ENCODE results near the gene DIS3L2.

DIS3L2 gene

DNA sequence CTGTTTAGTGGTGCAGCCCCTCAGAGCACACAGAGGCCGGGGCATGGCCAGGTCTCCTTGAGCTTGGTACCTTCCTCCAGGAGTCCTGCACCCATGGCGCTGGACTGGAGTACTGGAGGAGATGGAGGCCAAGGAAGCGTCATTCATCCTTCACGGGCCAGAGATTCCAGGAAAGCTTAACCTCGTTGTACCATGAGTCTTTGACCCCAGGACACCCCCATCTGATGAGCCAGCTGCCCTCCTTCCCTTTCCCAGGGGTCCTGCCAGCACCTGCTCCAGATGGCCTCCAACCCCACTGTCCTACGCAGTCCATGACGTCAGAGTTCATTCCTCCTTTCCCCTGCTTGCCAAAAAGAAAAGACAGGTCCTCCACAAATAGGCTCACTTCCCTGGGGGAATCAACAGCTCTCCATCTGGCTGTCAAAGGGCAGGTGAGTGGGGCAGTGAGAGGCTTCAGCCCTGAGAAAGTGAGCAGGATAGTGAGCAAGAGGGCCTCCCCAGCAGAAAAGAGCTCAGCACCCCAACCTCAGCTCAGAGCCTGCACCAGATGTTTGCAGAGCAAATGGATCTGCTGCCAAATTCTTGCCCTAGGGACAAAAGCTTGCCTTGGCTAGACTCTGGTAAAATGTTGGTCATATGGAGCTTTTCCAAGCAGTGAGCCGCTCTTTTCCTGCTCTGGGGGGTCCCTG is 30.8 kb upstream of the DIS3L2 start:
- TF ChIP-seq PPARA (CRISPR knock-in tag; IDR thresholded peaks at IDR 0.05; ENCODE audit: borderline replicate concordance) = no peak
- no peak for TF ChIP-seq TOX (CRISPR knock-in tag; IDR thresholded peaks at IDR 0.05; ENCODE audit: borderline replicate concordance)
- TF ChIP-seq OSR1 (CRISPR knock-in tag; IDR thresholded peaks at IDR 0.05) = no peak
- TF ChIP-seq ZFP3 (CRISPR knock-in tag; IDR thresholded peaks at IDR 0.05) = no peak
- TF ChIP-seq TCF4 (CRISPR knock-in tag; IDR thresholded peaks at IDR 0.05; ENCODE audit: borderline replicate concordance) = no peak
- TF ChIP-seq RARB (CRISPR knock-in tag; IDR thresholded peaks at IDR 0.05) = no peak
- no peak for TF ChIP-seq GLIS3 (CRISPR knock-in tag; IDR thresholded peaks at IDR 0.05)
- TF ChIP-seq ZNF70 (CRISPR knock-in tag; IDR thresholded peaks at IDR 0.05) = no peak
- TF ChIP-seq ZNF565 (CRISPR knock-in tag; conservative IDR thresholded peaks at IDR 0.05; ENCODE audit: low read depth) = no peak
- no peak for TF ChIP-seq ZNF8 (CRISPR knock-in tag; IDR thresholded peaks at IDR 0.05)
- no peak for TF ChIP-seq SNAI2 (CRISPR knock-in tag; IDR thresholded peaks at IDR 0.05)
- no peak for TF ChIP-seq CSDC2 (CRISPR knock-in tag; IDR thresholded peaks at IDR 0.05)
- no peak for ATAC-seq

DNA sequence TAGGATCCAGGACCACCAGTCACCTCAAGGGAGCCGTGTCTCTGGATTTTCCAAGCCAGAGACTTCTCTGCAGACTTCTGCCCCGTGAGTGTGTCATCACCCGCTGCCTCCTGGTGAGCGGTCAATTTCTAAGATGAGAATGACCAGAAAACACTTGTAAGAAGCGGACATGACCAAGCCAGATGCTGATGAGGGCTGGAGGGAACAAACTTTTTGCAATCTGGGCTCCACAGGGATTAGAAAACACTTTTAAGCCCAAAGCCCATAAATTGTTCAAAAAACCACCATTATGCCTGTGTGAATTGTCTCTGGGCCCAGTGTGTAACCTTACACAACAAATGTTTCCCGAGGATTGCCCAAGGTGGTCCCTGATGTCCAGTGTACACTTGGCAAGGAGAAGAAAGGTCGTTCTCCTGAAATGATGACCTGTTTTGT is 30.0 kb upstream of the DIS3L2 start:
- no peak for ATAC-seq
- TF ChIP-seq, protein P1, sequence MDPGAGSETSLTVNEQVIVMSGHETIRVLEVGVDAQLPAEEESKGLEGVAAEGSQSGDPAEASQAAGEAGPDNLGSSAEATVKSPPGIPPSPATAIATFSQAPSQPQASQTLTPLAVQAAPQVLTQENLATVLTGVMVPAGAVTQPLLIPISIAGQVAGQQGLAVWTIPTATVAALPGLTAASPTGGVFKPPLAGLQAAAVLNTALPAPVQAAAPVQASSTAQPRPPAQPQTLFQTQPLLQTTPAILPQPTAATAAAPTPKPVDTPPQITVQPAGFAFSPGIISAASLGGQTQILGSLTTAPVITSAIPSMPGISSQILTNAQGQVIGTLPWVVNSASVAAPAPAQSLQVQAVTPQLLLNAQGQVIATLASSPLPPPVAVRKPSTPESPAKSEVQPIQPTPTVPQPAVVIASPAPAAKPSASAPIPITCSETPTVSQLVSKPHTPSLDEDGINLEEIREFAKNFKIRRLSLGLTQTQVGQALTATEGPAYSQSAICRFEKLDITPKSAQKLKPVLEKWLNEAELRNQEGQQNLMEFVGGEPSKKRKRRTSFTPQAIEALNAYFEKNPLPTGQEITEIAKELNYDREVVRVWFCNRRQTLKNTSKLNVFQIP (CRISPR knock-in tag; IDR thresholded peaks at IDR 0.05; ENCODE audit: borderline replicate concordance, low read depth) = no peak
- TF ChIP-seq ZNF565 (CRISPR knock-in tag; conservative IDR thresholded peaks at IDR 0.05; ENCODE audit: low read depth) (no peak), OSR1 (CRISPR knock-in tag; IDR thresholded peaks at IDR 0.05) (no peak), ZFP3 (CRISPR knock-in tag; IDR thresholded peaks at IDR 0.05) (no peak), ESRRG (CRISPR knock-in tag; IDR thresholded peaks at IDR 0.05) (no peak)
- TF ChIP-seq, protein P2, sequence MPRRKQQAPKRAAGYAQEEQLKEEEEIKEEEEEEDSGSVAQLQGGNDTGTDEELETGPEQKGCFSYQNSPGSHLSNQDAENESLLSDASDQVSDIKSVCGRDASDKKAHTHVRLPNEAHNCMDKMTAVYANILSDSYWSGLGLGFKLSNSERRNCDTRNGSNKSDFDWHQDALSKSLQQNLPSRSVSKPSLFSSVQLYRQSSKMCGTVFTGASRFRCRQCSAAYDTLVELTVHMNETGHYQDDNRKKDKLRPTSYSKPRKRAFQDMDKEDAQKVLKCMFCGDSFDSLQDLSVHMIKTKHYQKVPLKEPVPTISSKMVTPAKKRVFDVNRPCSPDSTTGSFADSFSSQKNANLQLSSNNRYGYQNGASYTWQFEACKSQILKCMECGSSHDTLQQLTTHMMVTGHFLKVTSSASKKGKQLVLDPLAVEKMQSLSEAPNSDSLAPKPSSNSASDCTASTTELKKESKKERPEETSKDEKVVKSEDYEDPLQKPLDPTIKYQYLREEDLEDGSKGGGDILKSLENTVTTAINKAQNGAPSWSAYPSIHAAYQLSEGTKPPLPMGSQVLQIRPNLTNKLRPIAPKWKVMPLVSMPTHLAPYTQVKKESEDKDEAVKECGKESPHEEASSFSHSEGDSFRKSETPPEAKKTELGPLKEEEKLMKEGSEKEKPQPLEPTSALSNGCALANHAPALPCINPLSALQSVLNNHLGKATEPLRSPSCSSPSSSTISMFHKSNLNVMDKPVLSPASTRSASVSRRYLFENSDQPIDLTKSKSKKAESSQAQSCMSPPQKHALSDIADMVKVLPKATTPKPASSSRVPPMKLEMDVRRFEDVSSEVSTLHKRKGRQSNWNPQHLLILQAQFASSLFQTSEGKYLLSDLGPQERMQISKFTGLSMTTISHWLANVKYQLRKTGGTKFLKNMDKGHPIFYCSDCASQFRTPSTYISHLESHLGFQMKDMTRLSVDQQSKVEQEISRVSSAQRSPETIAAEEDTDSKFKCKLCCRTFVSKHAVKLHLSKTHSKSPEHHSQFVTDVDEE (CRISPR knock-in tag; IDR thresholded peaks at IDR 0.05) = no peak

DNA sequence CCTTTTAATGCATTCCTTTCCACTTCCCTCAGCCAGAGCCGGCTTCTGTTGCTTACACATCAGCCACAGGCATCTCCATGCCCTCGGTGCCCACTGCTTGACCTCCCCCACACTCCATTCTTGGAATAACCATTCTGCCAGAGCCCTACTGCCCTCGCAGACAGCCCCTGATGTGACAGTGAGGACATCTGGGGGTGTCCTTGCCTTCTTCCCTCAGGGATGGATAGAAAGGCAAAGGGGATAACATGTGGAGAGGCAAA is 28.9 kb upstream of the DIS3L2 start:
- TF ChIP-seq, protein P1 (CRISPR knock-in tag; IDR thresholded peaks at IDR 0.05; ENCODE audit: borderline replicate concordance, low read depth) = no peak
- TF ChIP-seq TCF4 (CRISPR knock-in tag; IDR thresholded peaks at IDR 0.05; ENCODE audit: borderline replicate concordance) = no peak
- TF ChIP-seq RARB (CRISPR knock-in tag; IDR thresholded peaks at IDR 0.05) = no peak
- no peak for TF ChIP-seq ESRRG (CRISPR knock-in tag; IDR thresholded peaks at IDR 0.05)
- TF ChIP-seq BACH2 (CRISPR knock-in tag; IDR thresholded peaks at IDR 0.05; ENCODE audit: borderline replicate concordance) = no peak
- no peak for TF ChIP-seq ISL1 (CRISPR knock-in tag; IDR thresholded peaks at IDR 0.05)
- no peak for TF ChIP-seq ARNTL (CRISPR knock-in tag; IDR thresholded peaks at IDR 0.05; ENCODE audit: borderline replicate concordance, low read depth)
- no peak for TF ChIP-seq SNAI2 (CRISPR knock-in tag; IDR thresholded peaks at IDR 0.05)
- no peak for TF ChIP-seq ZC3H10 (CRISPR knock-in tag; IDR thresholded peaks at IDR 0.05)
- TF ChIP-seq ZNF565 (CRISPR knock-in tag; conservative IDR thresholded peaks at IDR 0.05; ENCODE audit: low read depth) = no peak
- TF ChIP-seq, protein P3, sequence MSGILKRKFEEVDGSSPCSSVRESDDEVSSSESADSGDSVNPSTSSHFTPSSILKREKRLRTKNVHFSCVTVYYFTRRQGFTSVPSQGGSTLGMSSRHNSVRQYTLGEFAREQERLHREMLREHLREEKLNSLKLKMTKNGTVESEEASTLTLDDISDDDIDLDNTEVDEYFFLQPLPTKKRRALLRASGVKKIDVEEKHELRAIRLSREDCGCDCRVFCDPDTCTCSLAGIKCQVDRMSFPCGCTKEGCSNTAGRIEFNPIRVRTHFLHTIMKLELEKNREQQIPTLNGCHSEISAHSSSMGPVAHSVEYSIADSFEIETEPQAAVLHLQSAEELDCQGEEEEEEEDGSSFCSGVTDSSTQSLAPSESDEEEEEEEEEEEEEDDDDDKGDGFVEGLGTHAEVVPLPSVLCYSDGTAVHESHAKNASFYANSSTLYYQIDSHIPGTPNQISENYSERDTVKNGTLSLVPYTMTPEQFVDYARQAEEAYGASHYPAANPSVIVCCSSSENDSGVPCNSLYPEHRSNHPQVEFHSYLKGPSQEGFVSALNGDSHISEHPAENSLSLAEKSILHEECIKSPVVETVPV (CRISPR knock-in tag; IDR thresholded peaks at IDR 0.05) = no peak
- TF ChIP-seq ZNF8 (CRISPR knock-in tag; IDR thresholded peaks at IDR 0.05) = no peak
- TF ChIP-seq PPARA (CRISPR knock-in tag; IDR thresholded peaks at IDR 0.05; ENCODE audit: borderline replicate concordance) = no peak
- TF ChIP-seq TOX (CRISPR knock-in tag; IDR thresholded peaks at IDR 0.05; ENCODE audit: borderline replicate concordance) = no peak
- TF ChIP-seq CSDC2 (CRISPR knock-in tag; IDR thresholded peaks at IDR 0.05) = no peak
- TF ChIP-seq OSR1 (CRISPR knock-in tag; IDR thresholded peaks at IDR 0.05) = no peak
- no peak for TF ChIP-seq GLIS3 (CRISPR knock-in tag; IDR thresholded peaks at IDR 0.05)
- no peak for TF ChIP-seq ZNF70 (CRISPR knock-in tag; IDR thresholded peaks at IDR 0.05)
- TF ChIP-seq, protein P2 (CRISPR knock-in tag; IDR thresholded peaks at IDR 0.05) = no peak
- no peak for TF ChIP-seq ZFP3 (CRISPR knock-in tag; IDR thresholded peaks at IDR 0.05)

More for the DNA sequence above, 28.9 kb upstream of the DIS3L2 start:
- ATAC-seq = no peak

Measured in SK-N-SH treated with all-trans-retinoic acid at 6 μM for 48 hours (cell line).